Neural progenitor cell (in vitro differentiated cells): ENCODE results near the gene MPP4. TPM values are rescaled to one million over a fixed set of nuclear protein-coding genes. Genes with fewer than 3 reads are reported as not detected.
"Not testable (repeated sequence)": the region's sequence is repeated elsewhere in the genome, so short reads cannot be mapped to it uniquely, and the experiment has no call there.

ENCODE experiments used
- DNase-seq: peaks from one replicate; pipeline ENCODE4 v3.0.0-alpha.2; 2016; ENCODE audit warnings: low spot score
- H2AFZ ChIP-seq: fragments of 200-600 bp; sonication (generic); replicated peaks from 2 replicates; pipeline ENCODE4 v1.6.1; 2016; ENCODE audit warnings: antibody characterized with exemption
- H3F3A ChIP-seq: fragments of 200-600 bp; sonication (generic); 2 replicates; pipeline ENCODE4 v1.6.1; 2016; ENCODE audit warnings: antibody characterized with exemption, low read depth
- H3K27ac ChIP-seq: fragments of 200-600 bp; sonication (generic); 2 replicates; pipeline ENCODE4 v1.5.1; 2016; ENCODE audit warnings: mild to moderate bottlenecking
- H3K27me3 ChIP-seq: fragments of 200-600 bp; sonication (generic); 2 replicates; pipeline ENCODE4 v1.6.1; 2016; ENCODE audit warnings: mild to moderate bottlenecking, moderate library complexity
- H3K36me3 ChIP-seq: fragments of 200-600 bp; sonication (generic); 2 replicates; pipeline ENCODE4 v1.5.1; 2016
- H3K4me1 ChIP-seq: fragments of 200-600 bp; sonication (generic); 2 replicates; pipeline ENCODE4 v1.6.1; 2016; ENCODE audit warnings: mixed run types
- H3K4me2 ChIP-seq: fragments of 200-600 bp; sonication (generic); 2 replicates; pipeline ENCODE4 v1.6.1; 2016
- H3K4me3 ChIP-seq: fragments of 200-600 bp; sonication (generic); 2 replicates; pipeline ENCODE4 v1.5.1; 2016
- H3K79me2 ChIP-seq: fragments of 200-600 bp; sonication (generic); 2 replicates; pipeline ENCODE4 v1.6.1; 2016; ENCODE audit warnings: low read depth
- H3K9ac ChIP-seq: fragments of 200-600 bp; sonication (generic); 2 replicates; pipeline ENCODE4 v1.6.1; 2016
- H3K9me3 ChIP-seq: fragments of 200-600 bp; sonication (generic); 2 replicates; pipeline ENCODE4 v1.5.1; 2016; ENCODE audit warnings: low read depth
- H4K20me1 ChIP-seq: fragments of 200-600 bp; sonication (generic); 2 replicates; pipeline ENCODE4 v1.6.1; 2016; ENCODE audit warnings: low read depth
- H3K27ac Mint-ChIP-seq: 3 replicates; pipeline ENCODE4 v1.8.0; 2021; ENCODE audit warnings: mixed read lengths
- H3K27me3 Mint-ChIP-seq: 2 replicates; pipeline ENCODE4 v1.8.0; 2022; ENCODE audit warnings: low read depth, mild to moderate bottlenecking, inconsistent platforms, moderate library complexity, mixed read lengths; ENCODE audit not compliant: insufficient read depth
- H3K36me3 Mint-ChIP-seq: 3 replicates; pipeline ENCODE4 v1.8.0; 2021; ENCODE audit warnings: mixed read lengths
- H3K4me1 Mint-ChIP-seq: 3 replicates; pipeline ENCODE4 v1.8.0; 2021; ENCODE audit warnings: mixed read lengths
- H3K4me3 Mint-ChIP-seq: 3 replicates; pipeline ENCODE4 v1.8.0; 2021; ENCODE audit warnings: mild to moderate bottlenecking, moderate library complexity, mixed read lengths
- H3K9me3 Mint-ChIP-seq: 3 replicates; pipeline ENCODE4 v1.8.0; 2020; ENCODE audit warnings: mixed read lengths
- CTCF ChIP-seq: fragments of 200-600 bp; sonication (generic); IDR thresholded peaks from 2 replicates; pipeline ENCODE4 v1.5.1; 2017; ENCODE audit warnings: antibody characterized with exemption, mild to moderate bottlenecking
- EZH2 ChIP-seq: fragments of 200-600 bp; sonication (generic); IDR thresholded peaks from 2 replicates; pipeline ENCODE4 v1.6.1; 2017; ENCODE audit warnings: antibody characterized with exemption, mild to moderate bottlenecking, moderate library complexity
- EZH2phosphoT487 ChIP-seq: fragments of 200-600 bp; sonication (generic); IDR thresholded peaks from 2 replicates; pipeline ENCODE4 v1.6.1; 2017; ENCODE audit warnings: antibody characterized with exemption
- total RNA-seq: library from RNA; depleted of rRNA; stranded (reverse); fragments of >200 nt; gene quantifications from 2 replicates; pipeline ENCODE4 v1.2.3, GENCODE V29; 2015; ENCODE audit warnings: low replicate concordance

The MPP4 gene
- total RNA-seq, 1 donor from 2014 or later = not detected

- no peaks in the 10 kb centered on the region for H3K79me2 ChIP-seq
- H3F3A ChIP-seq = no peaks in the 10 kb centered on the region
- no peaks in the 10 kb centered on the region for H3K27me3 ChIP-seq
- Mint-ChIP-seq H3K4me3 (no peak overlapping the region), H3K36me3 (no peaks in the 10 kb centered on the region), H3K27ac (no peak overlapping the region), H3K27me3 (peaks cover 4% of the 10 kb centered on the region), H3K9me3 (no peaks in the 10 kb centered on the region), H3K4me1 (no peaks in the 10 kb centered on the region)
- H3K4me1 ChIP-seq = peaks cover 6% of the 10 kb centered on the region
- H3K4me3 ChIP-seq = no peak overlapping the region
- TF ChIP-seq CTCF (no peak), EZH2 (no peak), EZH2phosphoT487 (no peak)
- no peaks in the 10 kb centered on the region for H3K36me3 ChIP-seq
- no peaks in the 10 kb centered on the region for H4K20me1 ChIP-seq
- H3K9me3 ChIP-seq = no peaks in the 10 kb centered on the region
- H3K9ac ChIP-seq = no peak overlapping the region
- no peak overlapping the region for H2AFZ ChIP-seq
- H3K27ac ChIP-seq = no peak overlapping the region
- DNase-seq = no peak
- no peak overlapping the region for H3K4me2 ChIP-seq
Observed at GRCh38 chr2:201674298-201674697, 24.1 kb downstream of the MPP4 start.

- Histone ChIP-seq H3K4me3 (no peak overlapping the region), H3F3A (no peaks in the 10 kb centered on the region), H3K27ac (no peak overlapping the region), H3K4me1 (peaks cover 6% of the 10 kb centered on the region), H3K9me3 (no peaks in the 10 kb centered on the region), H3K4me2 (no peak overlapping the region), H3K79me2 (no peaks in the 10 kb centered on the region), H3K36me3 (no peaks in the 10 kb centered on the region), H3K27me3 (no peaks in the 10 kb centered on the region), H3K9ac (no peak overlapping the region), H2AFZ (no peak overlapping the region), H4K20me1 (no peaks in the 10 kb centered on the region)
- peaks cover 4% of the 10 kb centered on the region for H3K27me3 Mint-ChIP-seq
- TF ChIP-seq EZH2phosphoT487 = no peak
- no peak for TF ChIP-seq EZH2
- no peak for TF ChIP-seq CTCF
- H3K27ac Mint-ChIP-seq = no peak overlapping the region
- no peaks in the 10 kb centered on the region for H3K36me3 Mint-ChIP-seq
- H3K9me3 Mint-ChIP-seq = no peaks in the 10 kb centered on the region
- no peak overlapping the region for H3K4me3 Mint-ChIP-seq
- H3K4me1 Mint-ChIP-seq = no peaks in the 10 kb centered on the region
- DNase-seq = no peak
Observed at GRCh38 chr2:201673546-201673945, 24.9 kb downstream of the MPP4 start.

GRCh38 chr2:201671205-201671604, 27.2 kb downstream of the MPP4 start:
- not testable (repeated sequence) for H3K27me3 ChIP-seq, H3K9ac ChIP-seq, H4K20me1 ChIP-seq, H3K27ac Mint-ChIP-seq, DNase-seq, H3K4me3 Mint-ChIP-seq, H3K79me2 ChIP-seq, H3K9me3 ChIP-seq, H3K36me3 Mint-ChIP-seq, H3K27me3 Mint-ChIP-seq, H3K9me3 Mint-ChIP-seq, H3K4me3 ChIP-seq, H3K4me2 ChIP-seq, H3F3A ChIP-seq, H2AFZ ChIP-seq, H3K4me1 Mint-ChIP-seq, H3K27ac ChIP-seq, H3K36me3 ChIP-seq, H3K4me1 ChIP-seq

- H3K36me3 Mint-ChIP-seq = no peaks in the 10 kb centered on the region
Observed at GRCh38 chr2:201669865-201670264, 28.6 kb downstream of the MPP4 start.

More at GRCh38 chr2:201669865-201670264, 28.6 kb downstream of the MPP4 start:
- H3K4me3 ChIP-seq = no peak overlapping the region
- no peak overlapping the region for H2AFZ ChIP-seq
- Mint-ChIP-seq H3K27ac (no peak overlapping the region), H3K4me3 (no peak overlapping the region), H3K9me3 (no peaks in the 10 kb centered on the region), H3K27me3 (peaks cover 4% of the 10 kb centered on the region), H3K4me1 (no peaks in the 10 kb centered on the region)
- H3F3A ChIP-seq = no peaks in the 10 kb centered on the region
- no peak overlapping the region for H3K4me2 ChIP-seq
- no peaks in the 10 kb centered on the region for H4K20me1 ChIP-seq
- no peak for DNase-seq
- H3K27me3 ChIP-seq = no peaks in the 10 kb centered on the region
- H3K27ac ChIP-seq = no peak overlapping the region
- no peaks in the 10 kb centered on the region for H3K36me3 ChIP-seq
- H3K4me1 ChIP-seq = no peaks in the 10 kb centered on the region
- no peaks in the 10 kb centered on the region for H3K79me2 ChIP-seq
- no peak for TF ChIP-seq EZH2
- TF ChIP-seq EZH2phosphoT487 = no peak
- no peak for TF ChIP-seq CTCF
- no peaks in the 10 kb centered on the region for H3K9me3 ChIP-seq
- no peak overlapping the region for H3K9ac ChIP-seq
